ENCODE data around the gene PIAS4.

DNA sequence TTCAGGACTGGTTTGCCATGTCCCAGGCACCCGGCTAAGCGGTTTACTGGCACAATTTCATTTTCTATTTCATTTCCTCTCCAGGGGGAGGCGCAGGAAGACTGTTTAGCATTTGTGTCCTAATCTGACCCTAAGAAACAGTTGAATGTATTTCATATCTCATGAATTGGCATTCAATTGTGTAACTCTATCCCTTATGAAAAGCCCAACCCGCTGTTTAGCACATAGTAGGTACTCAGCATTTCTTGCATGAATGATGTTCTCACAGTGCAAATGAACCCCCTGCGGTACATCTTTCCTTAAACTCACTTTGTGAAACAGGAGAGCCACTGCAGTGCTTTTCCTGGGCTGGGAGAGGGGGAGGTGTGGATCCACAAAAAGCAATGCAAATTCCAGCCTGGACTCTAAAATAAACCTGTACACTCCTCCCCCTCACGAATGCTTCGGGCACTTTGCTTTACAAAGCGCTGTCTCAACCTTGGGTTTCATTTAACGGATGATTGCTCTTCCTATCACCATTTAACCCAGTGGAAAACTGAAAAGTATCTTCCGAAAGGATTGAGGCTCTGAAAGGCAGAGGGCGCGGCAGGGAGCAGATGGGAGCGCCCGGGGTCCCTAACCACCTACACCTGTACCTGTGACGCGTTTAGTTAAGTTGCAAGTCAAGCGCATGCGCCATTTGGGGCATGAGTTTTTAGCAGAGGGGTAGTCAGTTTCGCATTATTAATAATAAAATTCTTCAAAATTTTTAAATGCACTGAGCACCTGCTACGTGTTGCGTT is 21.1 kb upstream of the PIAS4 start:
- TF ChIP-seq, protein P1, sequence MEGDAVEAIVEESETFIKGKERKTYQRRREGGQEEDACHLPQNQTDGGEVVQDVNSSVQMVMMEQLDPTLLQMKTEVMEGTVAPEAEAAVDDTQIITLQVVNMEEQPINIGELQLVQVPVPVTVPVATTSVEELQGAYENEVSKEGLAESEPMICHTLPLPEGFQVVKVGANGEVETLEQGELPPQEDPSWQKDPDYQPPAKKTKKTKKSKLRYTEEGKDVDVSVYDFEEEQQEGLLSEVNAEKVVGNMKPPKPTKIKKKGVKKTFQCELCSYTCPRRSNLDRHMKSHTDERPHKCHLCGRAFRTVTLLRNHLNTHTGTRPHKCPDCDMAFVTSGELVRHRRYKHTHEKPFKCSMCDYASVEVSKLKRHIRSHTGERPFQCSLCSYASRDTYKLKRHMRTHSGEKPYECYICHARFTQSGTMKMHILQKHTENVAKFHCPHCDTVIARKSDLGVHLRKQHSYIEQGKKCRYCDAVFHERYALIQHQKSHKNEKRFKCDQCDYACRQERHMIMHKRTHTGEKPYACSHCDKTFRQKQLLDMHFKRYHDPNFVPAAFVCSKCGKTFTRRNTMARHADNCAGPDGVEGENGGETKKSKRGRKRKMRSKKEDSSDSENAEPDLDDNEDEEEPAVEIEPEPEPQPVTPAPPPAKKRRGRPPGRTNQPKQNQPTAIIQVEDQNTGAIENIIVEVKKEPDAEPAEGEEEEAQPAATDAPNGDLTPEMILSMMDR (IDR thresholded peaks at IDR 0.05) = peak; percentile 57 to 74 (median 66)
- TF ChIP-seq EP300 (IDR thresholded peaks at IDR 0.05) (no peak), POLR2A (IDR thresholded peaks at IDR 0.05) (no peak), POLR2AphosphoS5 (IDR thresholded peaks at IDR 0.05) (peak in 3 of 4 donors; percentile 49 to 64 (median 61))
